ENCODE measurements around the gene CDC14A. TPM values are rescaled to one million over a fixed set of nuclear protein-coding genes. Genes with fewer than 3 reads are reported as not detected.

Gene CDC14A
- total RNA-seq, 2 experiments from 2014 or later = 4.9 to 7.2 TPM

DNA sequence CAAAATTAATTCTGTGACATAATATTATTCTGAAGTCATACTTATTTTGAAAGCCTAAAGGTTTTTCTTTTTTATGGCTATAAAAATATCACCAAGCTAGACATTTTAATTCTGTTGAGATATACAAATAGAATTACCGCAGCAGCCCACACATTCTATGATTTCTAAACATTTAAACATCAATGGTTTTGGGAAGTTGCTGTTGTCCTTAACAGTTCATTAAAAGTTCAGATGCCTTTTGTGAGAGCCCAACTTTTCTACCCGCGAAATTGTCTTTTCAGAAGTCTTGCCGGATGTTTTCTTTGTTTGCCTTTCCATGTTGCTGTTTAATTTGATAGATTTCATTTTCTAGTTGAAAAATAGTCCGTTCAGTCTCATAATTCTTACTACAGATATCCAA, 40.5 kb downstream of the CDC14A start:
- Histone ChIP-seq H3K27ac (ENCODE audit: low read depth, low read length, poor library complexity, severe bottlenecking) (no peak overlapping the region), H3K79me2 (ENCODE audit: insufficient read depth, low read depth, low read length) (no peaks in the 10 kb centered on the region), H2AFZ (ENCODE audit: low read length) (no peak overlapping the region), H3K36me3 (ENCODE audit: insufficient read depth, low read length) (no peaks in the 10 kb centered on the region), H3K4me2 (ENCODE audit: low read length) (no peak overlapping the region), H3K9me2 (ENCODE audit: insufficient read depth, low read length) (no peaks in the 10 kb centered on the region), H3K4me3 (ENCODE audit: low read depth, low read length, poor library complexity, severe bottlenecking) (no peak overlapping the region), H3K9me3 (ENCODE audit: low read length) (no peaks in the 10 kb centered on the region), H3K4me1 (ENCODE audit: insufficient read depth, low read length, poor library complexity, severe bottlenecking) (no peaks in the 10 kb centered on the region), H4K20me1 (ENCODE audit: insufficient read depth, low read length) (no peaks in the 10 kb centered on the region)
- no TSS peak for BruUV-seq (replicated peaks)
- TF ChIP-seq, protein P1, sequence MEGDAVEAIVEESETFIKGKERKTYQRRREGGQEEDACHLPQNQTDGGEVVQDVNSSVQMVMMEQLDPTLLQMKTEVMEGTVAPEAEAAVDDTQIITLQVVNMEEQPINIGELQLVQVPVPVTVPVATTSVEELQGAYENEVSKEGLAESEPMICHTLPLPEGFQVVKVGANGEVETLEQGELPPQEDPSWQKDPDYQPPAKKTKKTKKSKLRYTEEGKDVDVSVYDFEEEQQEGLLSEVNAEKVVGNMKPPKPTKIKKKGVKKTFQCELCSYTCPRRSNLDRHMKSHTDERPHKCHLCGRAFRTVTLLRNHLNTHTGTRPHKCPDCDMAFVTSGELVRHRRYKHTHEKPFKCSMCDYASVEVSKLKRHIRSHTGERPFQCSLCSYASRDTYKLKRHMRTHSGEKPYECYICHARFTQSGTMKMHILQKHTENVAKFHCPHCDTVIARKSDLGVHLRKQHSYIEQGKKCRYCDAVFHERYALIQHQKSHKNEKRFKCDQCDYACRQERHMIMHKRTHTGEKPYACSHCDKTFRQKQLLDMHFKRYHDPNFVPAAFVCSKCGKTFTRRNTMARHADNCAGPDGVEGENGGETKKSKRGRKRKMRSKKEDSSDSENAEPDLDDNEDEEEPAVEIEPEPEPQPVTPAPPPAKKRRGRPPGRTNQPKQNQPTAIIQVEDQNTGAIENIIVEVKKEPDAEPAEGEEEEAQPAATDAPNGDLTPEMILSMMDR (conservative IDR thresholded peaks at IDR 0.05; ENCODE audit: low read length) = no peak
- no peak for TF ChIP-seq EZH2phosphoT487 (IDR thresholded peaks at IDR 0.05; ENCODE audit: borderline replicate concordance, low read depth, low read length)
- DNase-seq (ENCODE audit: low spot score) = no peak
- intact Hi-C loops (cut with micrococcal nuclease; ENCODE audit: unreplicated experiment) = no loop called here
- CTCF ChIA-PET (ENCODE audit: unreplicated experiment) = no interaction called here
- POLR2A ChIA-PET = no interaction called here

DNA sequence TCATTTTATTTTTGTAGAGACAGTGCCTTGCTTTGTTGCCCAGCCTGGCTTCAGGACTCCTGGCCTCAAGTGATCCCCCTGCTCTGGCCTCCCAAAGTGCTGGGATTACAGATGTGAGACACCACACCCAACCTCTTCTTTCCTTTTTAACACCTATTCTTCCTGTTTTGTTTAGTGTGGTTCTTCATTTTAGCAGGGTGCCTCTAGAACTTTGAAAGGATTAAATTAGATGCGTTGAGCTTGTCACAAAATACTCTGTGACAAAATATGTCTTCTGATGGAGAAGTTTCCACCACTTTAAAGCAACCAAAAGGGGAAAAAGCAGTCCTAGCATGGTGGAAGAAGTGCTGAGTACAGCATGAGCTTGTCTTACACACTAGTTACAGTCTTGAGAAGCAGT, 42.0 kb downstream of the CDC14A start:
- Histone ChIP-seq H3K9me3 (ENCODE audit: low read length) (no peaks in the 10 kb centered on the region), H2AFZ (ENCODE audit: low read length) (no peak overlapping the region), H3K36me3 (ENCODE audit: insufficient read depth, low read length) (no peaks in the 10 kb centered on the region), H3K4me1 (ENCODE audit: insufficient read depth, low read length, poor library complexity, severe bottlenecking) (no peaks in the 10 kb centered on the region), H3K4me3 (ENCODE audit: low read depth, low read length, poor library complexity, severe bottlenecking) (no peak overlapping the region), H3K9me2 (ENCODE audit: insufficient read depth, low read length) (no peaks in the 10 kb centered on the region), H4K20me1 (ENCODE audit: insufficient read depth, low read length) (no peaks in the 10 kb centered on the region), H3K79me2 (ENCODE audit: insufficient read depth, low read depth, low read length) (no peaks in the 10 kb centered on the region), H3K4me2 (ENCODE audit: low read length) (no peak overlapping the region), H3K27ac (ENCODE audit: low read depth, low read length, poor library complexity, severe bottlenecking) (no peak overlapping the region)
- POLR2A ChIA-PET = interaction anchor here (0.6 to 1.6 kb wide), 3 partner anchors 11 to 33 kb away, joined by 3 to 6 read pairs (median 3); no protein-coding TSS in a partner anchor
- no TSS peak for BruUV-seq (replicated peaks)
- CTCF ChIA-PET (ENCODE audit: unreplicated experiment) = no interaction called here
- TF ChIP-seq, protein P1 (conservative IDR thresholded peaks at IDR 0.05; ENCODE audit: low read length) = no peak
- TF ChIP-seq EZH2phosphoT487 (IDR thresholded peaks at IDR 0.05; ENCODE audit: borderline replicate concordance, low read depth, low read length) = no peak
- DNase-seq (ENCODE audit: low spot score) = no peak
- intact Hi-C loops (cut with micrococcal nuclease; ENCODE audit: unreplicated experiment) = no loop called here

DNA sequence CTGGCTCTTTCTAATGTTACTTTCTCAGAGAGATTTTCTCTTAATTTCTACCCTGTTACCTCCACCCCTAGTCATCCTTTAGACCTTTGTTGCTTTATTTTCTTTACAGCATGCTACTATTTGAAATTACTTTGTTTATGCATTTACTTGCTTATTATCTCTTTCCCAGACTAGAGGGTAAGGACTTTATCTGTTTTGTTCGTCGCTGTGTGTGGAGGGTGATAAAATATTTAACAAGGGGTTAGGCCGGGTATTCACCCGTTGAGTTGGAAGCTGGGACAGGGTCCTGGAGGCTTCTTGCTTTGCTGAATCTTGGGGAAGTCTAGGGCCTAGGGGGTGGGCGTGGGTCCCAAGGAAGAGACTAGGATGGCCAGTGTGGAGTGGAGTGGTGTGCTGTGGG, 43.6 kb downstream of the CDC14A start:
- Histone ChIP-seq H3K9me2 (ENCODE audit: insufficient read depth, low read length) (no peaks in the 10 kb centered on the region), H3K4me2 (ENCODE audit: low read length) (no peak overlapping the region), H3K27ac (ENCODE audit: low read depth, low read length, poor library complexity, severe bottlenecking) (no peak overlapping the region), H4K20me1 (ENCODE audit: insufficient read depth, low read length) (no peaks in the 10 kb centered on the region), H3K79me2 (ENCODE audit: insufficient read depth, low read depth, low read length) (no peaks in the 10 kb centered on the region), H3K4me1 (ENCODE audit: insufficient read depth, low read length, poor library complexity, severe bottlenecking) (peaks cover 12% of the 10 kb centered on the region), H3K9me3 (ENCODE audit: low read length) (peaks cover 3% of the 10 kb centered on the region; the same call in 1 of the 2 replicates), H3K36me3 (ENCODE audit: insufficient read depth, low read length) (no peaks in the 10 kb centered on the region), H3K4me3 (ENCODE audit: low read depth, low read length, poor library complexity, severe bottlenecking) (no peak overlapping the region), H2AFZ (ENCODE audit: low read length) (no peak overlapping the region)
- POLR2A ChIA-PET = interaction anchor here (0.6 to 1.3 kb wide), 5 partner anchors 9 to 61 kb away, joined by 4 to 8 read pairs (median 5); no protein-coding TSS in a partner anchor
- no peak for TF ChIP-seq EZH2phosphoT487 (IDR thresholded peaks at IDR 0.05; ENCODE audit: borderline replicate concordance, low read depth, low read length)
- TF ChIP-seq, protein P1 (conservative IDR thresholded peaks at IDR 0.05; ENCODE audit: low read length) = no peak
- intact Hi-C loops (cut with micrococcal nuclease; ENCODE audit: unreplicated experiment) = no loop called here
- BruUV-seq (replicated peaks) = no TSS peak
- CTCF ChIA-PET (ENCODE audit: unreplicated experiment) = interaction anchor here (0.5 kb wide), 1 partner anchor 717 kb away, joined by 3 read pairs; no protein-coding TSS in a partner anchor
- DNase-seq (ENCODE audit: low spot score) = no peak
